ENCODE data around the gene BID.

- TF ChIP-seq CTCF (IDR thresholded peaks at IDR 0.05; ENCODE audit: borderline replicate concordance, extremely low read depth, low read length, poor library complexity, severe bottlenecking) (no peak), EZH2 (IDR thresholded peaks at IDR 0.05; ENCODE audit: borderline replicate concordance, low read depth, low read length, severe bottlenecking) (no peak)
Measured at GRCh38 chr22:17707526-17707925, 66.7 kb downstream of the BID start.
